Stimulated activated CD8-positive, alpha-beta memory T cell treated with anti-CD3 and anti-CD28 coated beads, Interleukin-15, amount 100 ng/mL, for 1 hour (primary cell): Measurements from ENCODE around the gene BIN1.
"Not testable (repeated sequence)": the region's sequence is repeated elsewhere in the genome, so short reads cannot be mapped to it uniquely, and the experiment has no call there.

ENCODE experiments used
- DNase-seq: peaks from one replicate; pipeline ENCODE4 v3.0.0-alpha.2; 2020; ENCODE audit warnings: low read depth

The BIN1 gene

DNA sequence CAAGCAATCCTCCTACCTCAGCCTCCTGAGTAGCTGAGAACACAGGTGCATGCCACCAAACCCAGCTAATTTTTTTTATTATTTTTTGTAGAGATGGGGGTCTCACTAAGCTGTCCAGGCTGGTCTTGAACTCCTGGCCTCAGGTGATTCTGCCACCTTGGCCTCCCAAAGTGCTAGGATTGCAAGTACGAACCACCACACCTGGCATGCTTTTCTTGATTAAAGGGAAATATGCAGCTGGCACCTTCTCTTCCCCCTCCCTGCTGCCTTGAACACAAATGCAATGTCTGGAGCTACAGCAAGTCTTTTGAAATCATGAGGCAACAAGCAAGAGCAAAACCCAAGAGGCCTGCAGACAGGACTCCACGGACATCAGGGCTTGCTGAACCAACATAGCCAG lies 26.8 kb upstream of the BIN1 start:
- DNase-seq = no peak

GRCh38 chr2:127130421-127130820 lies 23.5 kb upstream of the BIN1 start:
- no peak for DNase-seq

GRCh38 chr2:127129937-127130336 lies 23.0 kb upstream of the BIN1 start:
- DNase-seq = no peak

DNA sequence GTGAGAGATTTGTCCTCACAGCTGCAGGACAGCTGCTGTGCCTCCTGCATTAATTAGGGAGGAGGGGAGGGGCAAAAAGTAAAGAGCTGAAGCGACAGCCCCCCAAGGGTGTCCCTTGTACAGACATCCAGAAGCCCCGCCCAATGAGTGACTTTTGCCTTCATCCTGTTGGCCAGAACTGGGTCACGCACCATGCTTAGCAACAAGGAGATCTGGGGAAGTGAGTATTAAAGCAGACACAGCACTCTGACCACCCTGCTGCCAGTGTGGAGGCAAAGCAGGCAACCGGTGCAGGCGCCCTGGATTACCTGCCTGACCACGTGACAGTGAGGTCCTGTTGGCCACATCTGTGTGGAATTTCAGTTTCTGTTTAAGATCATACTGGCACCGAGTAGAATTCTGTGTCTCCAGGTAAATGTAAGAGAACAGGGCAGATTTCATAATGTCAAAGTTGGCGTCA lies 21.5 kb upstream of the BIN1 start:
- no peak for DNase-seq

- DNase-seq = no peak
These were observed 18.9 kb upstream of the BIN1 start for GRCh38 chr2:127125821-127126220.

GRCh38 chr2:127124426-127124825 lies 17.5 kb upstream of the BIN1 start:
- DNase-seq = no peak

DNA sequence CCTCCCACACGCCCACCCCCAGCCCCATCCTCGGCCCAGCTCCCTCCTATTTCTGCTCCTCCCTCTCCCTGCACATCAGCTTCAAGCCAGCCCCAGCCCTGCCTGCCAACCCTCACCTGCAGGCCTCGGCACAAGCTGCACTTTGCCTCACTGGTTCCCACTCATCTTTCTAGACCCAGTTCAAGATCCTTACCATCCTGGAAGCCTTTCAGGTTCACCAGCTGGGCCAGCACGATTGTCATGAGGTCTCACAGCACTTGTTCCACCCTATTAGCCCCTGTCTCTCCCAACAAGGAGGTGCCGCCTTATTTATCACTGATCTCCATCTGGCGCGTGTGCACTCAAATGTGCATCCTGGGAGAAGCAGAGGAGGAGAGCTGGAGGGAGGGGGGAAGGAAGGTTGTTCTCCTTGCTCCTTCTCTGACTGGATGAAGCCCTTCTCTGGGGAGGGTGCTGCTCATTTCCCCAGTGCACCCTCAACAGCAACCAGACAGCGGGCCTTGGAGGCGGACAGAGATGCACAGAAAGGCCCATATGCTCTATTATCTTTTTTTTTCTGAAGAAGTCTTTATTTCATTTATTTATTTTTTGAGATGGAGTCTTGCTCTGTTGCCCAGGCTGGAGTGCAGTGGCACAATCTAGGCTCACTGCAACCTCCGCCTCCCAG lies 15.5 kb upstream of the BIN1 start:
- DNase-seq = no peak

GRCh38 chr2:127121776-127122176 lies 14.8 kb upstream of the BIN1 start:
- DNase-seq = no peak

GRCh38 chr2:127121353-127121752 lies 14.4 kb upstream of the BIN1 start:
- no peak for DNase-seq

- not testable (repeated sequence) for DNase-seq
These were observed 13.5 kb upstream of the BIN1 start for GRCh38 chr2:127120408-127120807.

- DNase-seq = no peak
These were observed 11.5 kb upstream of the BIN1 start for GRCh38 chr2:127118467-127118866.

GRCh38 chr2:127118038-127118437 lies 11.1 kb upstream of the BIN1 start:
- DNase-seq = no peak

DNA sequence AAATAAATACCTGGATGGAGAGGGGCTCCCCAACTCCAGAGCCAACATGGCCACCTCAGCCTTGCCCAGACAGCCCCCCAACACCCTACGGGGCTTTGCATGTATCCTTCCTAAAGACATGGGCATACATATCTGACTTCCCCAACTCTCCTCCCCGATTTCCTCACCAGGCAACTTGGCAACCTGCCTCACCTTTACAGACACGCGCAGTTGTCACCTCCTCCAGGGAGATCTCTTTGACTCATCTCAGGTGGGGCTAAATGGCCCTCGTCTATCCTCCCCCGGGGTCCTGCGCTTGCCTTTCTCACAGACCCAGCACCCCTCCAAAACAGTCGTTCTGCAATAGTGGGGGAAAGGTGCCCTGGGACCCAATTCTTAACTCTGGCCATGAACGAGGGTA lies 10.6 kb upstream of the BIN1 start:
- DNase-seq = no peak

GRCh38 chr2:127115471-127116199 lies 8.7 kb upstream of the BIN1 start:
- DNase-seq = no peak

DNA sequence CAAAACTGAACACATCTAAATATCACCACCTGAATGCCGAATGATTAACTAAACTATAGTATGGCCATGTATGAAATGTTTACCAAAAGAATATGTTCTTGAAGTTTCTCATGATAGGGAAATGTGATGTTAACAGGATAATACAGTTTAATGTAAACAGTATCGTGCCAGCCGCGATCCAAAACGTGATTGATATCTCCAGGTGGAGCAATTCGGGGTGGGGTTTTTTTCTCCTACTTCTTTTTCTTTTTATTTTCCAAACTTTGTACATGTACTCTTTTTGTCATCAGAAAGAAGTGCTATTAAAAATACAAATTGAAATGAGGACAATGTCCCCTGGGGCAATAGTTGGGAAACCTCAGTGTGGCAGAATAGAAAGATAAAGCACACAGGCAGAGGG lies 4.0 kb upstream of the BIN1 start:
- no peak for DNase-seq

DNA sequence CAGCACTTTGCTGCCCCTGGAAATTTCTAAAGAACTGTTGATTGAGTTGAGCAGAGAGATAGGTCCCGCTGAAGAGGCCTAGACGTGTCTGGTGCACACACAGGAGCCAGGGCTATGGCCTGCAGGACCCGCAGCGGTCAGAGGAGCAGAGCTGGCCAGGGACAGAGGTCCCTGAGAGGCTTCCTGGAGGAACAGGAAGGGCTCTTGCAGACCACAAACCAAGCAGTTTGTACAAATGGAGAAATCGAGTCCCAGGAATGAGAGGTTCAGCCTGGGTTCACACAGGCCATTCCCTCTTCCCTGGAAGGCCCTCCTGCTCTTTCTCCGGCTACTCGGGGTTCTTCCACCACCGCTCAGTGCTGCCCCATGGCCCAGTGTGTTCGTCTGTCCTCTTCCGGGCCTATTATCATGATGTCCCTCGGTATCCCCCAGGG lies 1.2 kb upstream of the BIN1 start:
- DNase-seq = no peak

- DNase-seq = no peak
These were observed 657 bp upstream of the BIN1 start for GRCh38 chr2:127107622-127107999.

DNA sequence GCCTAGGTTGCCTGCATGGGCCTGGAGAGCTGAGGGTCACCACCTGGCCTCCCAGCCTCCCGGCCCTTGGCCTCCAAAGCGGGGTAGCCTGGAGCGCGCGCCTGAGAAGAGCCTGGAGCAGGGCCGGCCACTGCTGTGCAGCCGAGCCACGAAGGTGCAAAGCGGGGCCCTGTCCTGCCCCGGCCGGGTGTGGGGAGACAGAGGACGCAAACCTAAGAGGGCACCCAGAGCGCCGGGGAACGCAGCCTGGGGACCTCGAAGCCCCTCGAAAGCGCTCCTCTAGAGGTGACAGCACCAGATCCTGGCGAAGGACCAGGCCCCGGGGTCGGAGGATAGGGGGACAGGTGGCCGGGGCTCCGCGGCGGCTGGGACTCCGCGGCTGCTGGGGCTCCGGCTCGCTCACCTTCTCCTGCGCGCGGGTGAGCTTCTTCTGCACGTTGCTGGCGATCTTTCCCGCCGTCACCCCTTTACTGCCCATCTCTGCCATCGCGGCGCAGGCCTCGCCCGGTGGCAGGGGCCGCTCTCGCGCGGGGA lies 430 bp downstream of the BIN1 start:
- no peak for DNase-seq

DNA sequence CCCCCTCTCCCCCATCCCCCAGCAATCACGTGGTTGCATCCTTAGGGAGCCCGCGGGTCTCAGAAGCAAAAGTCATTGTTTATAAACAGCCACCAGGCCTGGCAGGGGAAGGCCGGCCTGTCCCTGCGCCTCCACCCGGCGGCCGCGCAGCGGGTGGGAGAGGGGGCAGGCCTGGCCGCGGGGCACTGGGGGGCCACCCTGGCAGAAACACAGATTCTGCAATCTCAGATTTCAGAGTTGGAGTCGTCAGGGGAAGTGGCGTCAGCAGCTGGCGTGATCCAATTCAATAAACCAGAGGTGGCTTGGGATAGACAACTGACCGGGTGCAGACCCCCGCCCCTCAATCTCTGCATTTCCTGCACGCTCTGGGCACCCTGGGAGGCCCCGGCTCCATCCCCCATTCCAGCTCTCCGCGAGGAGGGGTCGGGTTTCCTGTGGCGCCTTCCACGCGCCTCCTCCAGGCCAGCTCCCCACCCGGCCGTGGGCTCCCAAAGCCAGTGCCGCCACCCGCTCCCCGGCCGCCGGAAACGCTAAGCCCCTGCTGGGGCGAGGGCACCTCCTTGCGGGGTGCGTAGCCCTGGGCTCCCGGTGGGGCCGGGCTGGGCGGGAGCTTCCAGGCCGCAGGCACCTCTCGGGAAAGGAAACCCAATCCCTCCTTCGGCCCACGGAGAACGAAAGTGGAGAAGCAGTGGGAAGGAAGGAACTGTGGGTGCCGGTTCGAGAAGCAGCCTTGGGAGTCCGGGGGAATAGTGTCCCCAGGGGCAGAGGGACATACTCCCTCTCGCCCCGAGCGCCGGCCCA lies 1.1 kb downstream of the BIN1 start:
- no peak for DNase-seq

DNA sequence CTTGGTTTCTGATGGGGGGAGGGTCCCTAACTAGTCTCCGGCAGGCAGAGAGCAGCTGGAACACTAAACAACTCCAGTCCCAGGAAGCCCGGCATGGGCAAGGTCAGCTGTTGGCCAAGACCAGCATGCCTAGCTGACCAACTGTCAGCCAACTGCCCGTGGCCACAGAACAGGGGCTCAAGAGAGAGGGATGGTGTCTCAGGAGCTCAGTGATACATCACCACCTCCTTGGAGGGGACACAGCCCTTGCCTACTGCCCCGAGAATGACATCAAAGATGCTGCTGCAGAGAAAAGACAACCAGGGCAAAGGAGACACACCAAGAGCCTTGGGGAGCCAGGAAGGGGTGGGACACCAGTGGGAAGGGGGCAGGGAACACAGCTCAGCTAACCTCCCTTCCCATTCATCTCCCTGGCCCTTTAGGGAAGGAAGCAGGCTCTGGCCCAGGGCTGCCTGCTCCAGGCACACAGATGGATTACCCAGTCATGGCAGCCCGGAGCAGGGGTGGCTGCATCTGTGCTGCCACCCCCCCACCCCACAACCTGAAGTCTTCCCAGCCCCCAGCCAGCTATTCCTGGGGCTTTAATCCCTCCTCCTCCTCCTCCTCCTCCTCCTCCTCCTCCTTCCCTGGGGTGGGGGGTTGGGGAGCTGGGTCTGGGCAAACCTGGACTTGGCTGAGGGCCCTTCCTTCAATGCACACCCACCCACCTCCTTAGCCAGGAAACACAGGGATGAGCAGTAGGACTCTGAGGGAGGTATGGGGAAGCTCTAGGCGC lies 1.9 kb downstream of the BIN1 start:
- no peak for DNase-seq

GRCh38 chr2:127104166-127104660 lies 2.7 kb downstream of the BIN1 start:
- DNase-seq = no peak
